ENCODE results near the gene SYT17. TPM values are rescaled to one million over a fixed set of nuclear protein-coding genes. Genes with fewer than 3 reads are reported as not detected.

The SYT17 gene
- total RNA-seq, 2 experiments from 2014 or later, result 0.10 TPM; not detected in 1

DNA sequence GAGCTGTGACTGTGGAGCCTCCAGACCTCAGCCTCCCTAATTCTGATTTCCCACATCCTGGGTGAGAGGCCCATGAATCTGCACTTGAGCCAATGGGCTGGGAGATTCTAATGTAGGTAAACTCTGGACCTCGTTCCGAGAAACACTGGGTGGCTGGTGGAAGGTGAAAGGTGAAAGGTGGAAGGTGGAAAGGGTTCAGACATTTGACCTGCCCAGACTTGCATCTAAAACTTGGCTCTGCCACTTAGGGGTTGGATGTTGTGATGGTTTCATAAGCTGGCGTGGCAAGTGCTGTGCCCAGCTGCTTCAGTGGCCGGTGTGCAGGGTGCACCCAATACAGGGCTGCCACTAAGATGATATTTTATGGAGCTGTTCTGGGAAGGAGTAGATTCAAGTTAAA lies 24.8 kb downstream of the SYT17 start:
- ChIA-PET CTCF (no interaction called here), POLR2A (no interaction called here)
- Mint-ChIP-seq H3K27me3 (peaks cover 6% of the 10 kb centered on the region), H3K9me3 (peaks cover 3% of the 10 kb centered on the region), H3K27ac (no peak overlapping the region), H3K4me1 (ENCODE audit: low read depth) (peaks cover 3% of the 10 kb centered on the region), H3K4me3 (no peak overlapping the region), H3K36me3 (no peaks in the 10 kb centered on the region)
- intact Hi-C loops (cut with micrococcal nuclease), result no loop called here
- no peak for DNase-seq

- POLR2A ChIA-PET, result no interaction called here
- Mint-ChIP-seq H3K27me3 (peaks cover 3% of the 10 kb centered on the region), H3K4me1 (ENCODE audit: low read depth) (no peaks in the 10 kb centered on the region), H3K36me3 (no peaks in the 10 kb centered on the region), H3K9me3 (peaks cover 17% of the 10 kb centered on the region), H3K4me3 (no peak overlapping the region), H3K27ac (no peak overlapping the region)
- CTCF ChIA-PET, result no interaction called here
- no peak for DNase-seq
- intact Hi-C loops (cut with micrococcal nuclease), result no loop called here
Observed at GRCh38 chr16:19196871-19197270, 28.8 kb downstream of the SYT17 start.

DNA sequence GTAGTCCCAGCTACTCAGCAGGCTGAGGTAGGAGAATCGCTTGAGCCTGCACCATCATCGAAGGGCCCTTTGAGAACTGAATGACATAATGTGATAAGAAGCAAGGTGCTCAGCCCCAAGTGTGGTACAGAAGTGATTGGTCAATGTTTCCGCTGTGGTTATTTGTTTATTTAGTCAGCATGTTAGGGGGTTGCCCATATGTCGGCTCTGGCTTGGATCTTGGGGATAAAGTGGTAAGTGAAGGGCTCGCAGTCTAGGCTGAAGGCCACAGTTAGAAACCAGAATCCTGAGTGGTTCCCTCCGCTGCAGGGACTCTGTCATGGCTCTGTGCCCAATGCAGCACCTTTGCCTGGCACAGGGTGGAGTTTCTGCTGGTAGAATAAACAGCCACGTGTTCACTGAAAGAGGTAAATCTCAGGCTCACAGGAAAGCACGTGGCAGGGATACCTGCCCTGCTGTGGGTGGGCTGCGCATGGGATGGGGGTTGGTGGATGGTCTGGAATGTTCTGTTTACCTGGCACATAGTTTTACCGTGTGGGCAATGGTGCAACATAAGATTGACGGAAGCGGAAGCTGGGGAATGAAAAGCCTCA lies 35.4 kb downstream of the SYT17 start:
- no peak overlapping the region for H3K4me3 Mint-ChIP-seq
- H3K9me3 Mint-ChIP-seq, result peaks cover 19% of the 10 kb centered on the region
- H3K4me1 Mint-ChIP-seq (ENCODE audit: low read depth), result no peaks in the 10 kb centered on the region
- no peak overlapping the region for H3K27ac Mint-ChIP-seq
- CTCF ChIA-PET, result no interaction called here
- intact Hi-C loops (cut with micrococcal nuclease), result no loop called here
- DNase-seq, result no peak
- POLR2A ChIA-PET, result no interaction called here
- H3K36me3 Mint-ChIP-seq, result no peaks in the 10 kb centered on the region
- H3K27me3 Mint-ChIP-seq, result no peaks in the 10 kb centered on the region

GRCh38 chr16:19210280-19210924 lies 42.4 kb downstream of the SYT17 start:
- H3K27ac Mint-ChIP-seq, result no peak overlapping the region
- H3K36me3 Mint-ChIP-seq, result no peaks in the 10 kb centered on the region
- H3K9me3 Mint-ChIP-seq, result peaks cover 10% of the 10 kb centered on the region
- peaks cover 1% of the 10 kb centered on the region for H3K27me3 Mint-ChIP-seq
- H3K4me3 Mint-ChIP-seq, result no peak overlapping the region
- no peak for DNase-seq
- POLR2A ChIA-PET, result no interaction called here
- H3K4me1 Mint-ChIP-seq (ENCODE audit: low read depth), result no peaks in the 10 kb centered on the region
- CTCF ChIA-PET, result no interaction called here
- intact Hi-C loops (cut with micrococcal nuclease), result no loop called here

DNA sequence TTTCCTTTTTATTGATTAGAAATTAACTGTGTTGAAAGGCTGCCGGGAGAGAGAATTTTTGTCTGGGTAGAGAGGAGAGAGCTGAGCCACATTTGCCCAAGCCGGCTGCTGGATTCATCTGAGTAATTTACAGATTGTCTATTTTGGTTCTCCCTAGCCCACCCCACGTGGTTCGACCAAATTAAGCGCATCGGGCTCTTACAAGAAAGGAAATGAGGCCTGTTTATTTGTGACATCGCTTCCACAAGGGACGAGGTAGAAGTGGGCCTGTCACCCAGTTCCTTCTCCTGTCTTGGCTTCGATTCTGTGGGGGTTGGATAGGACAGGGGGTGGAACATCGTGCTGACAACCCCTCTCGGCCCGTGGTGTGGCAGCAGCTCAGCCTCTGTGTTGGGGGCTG lies 42.9 kb downstream of the SYT17 start:
- Mint-ChIP-seq H3K36me3 (no peaks in the 10 kb centered on the region), H3K27ac (no peak overlapping the region), H3K9me3 (peaks cover 13% of the 10 kb centered on the region), H3K27me3 (peaks cover 1% of the 10 kb centered on the region), H3K4me3 (no peak overlapping the region), H3K4me1 (ENCODE audit: low read depth) (no peaks in the 10 kb centered on the region)
- ChIA-PET POLR2A (no interaction called here), CTCF (no interaction called here)
- intact Hi-C loops (cut with micrococcal nuclease), result no loop called here
- no peak for DNase-seq

- H3K27me3 Mint-ChIP-seq, result peaks cover 1% of the 10 kb centered on the region
- H3K4me3 Mint-ChIP-seq, result no peak overlapping the region
- H3K36me3 Mint-ChIP-seq, result no peaks in the 10 kb centered on the region
- no peak overlapping the region for H3K27ac Mint-ChIP-seq
- no peaks in the 10 kb centered on the region for H3K4me1 Mint-ChIP-seq (ENCODE audit: low read depth)
- ChIA-PET CTCF (interaction anchor here (1.1 to 1.4 kb wide), 2 partner anchors 10 to 32 kb away, joined by 3 to 6 read pairs; no protein-coding TSS in a partner anchor), POLR2A (no interaction called here)
- no peak for DNase-seq
- H3K9me3 Mint-ChIP-seq, result peaks cover 13% of the 10 kb centered on the region
- intact Hi-C loops (cut with micrococcal nuclease), result no loop called here
Observed at GRCh38 chr16:19212059-19212458, 44.0 kb downstream of the SYT17 start.

DNA sequence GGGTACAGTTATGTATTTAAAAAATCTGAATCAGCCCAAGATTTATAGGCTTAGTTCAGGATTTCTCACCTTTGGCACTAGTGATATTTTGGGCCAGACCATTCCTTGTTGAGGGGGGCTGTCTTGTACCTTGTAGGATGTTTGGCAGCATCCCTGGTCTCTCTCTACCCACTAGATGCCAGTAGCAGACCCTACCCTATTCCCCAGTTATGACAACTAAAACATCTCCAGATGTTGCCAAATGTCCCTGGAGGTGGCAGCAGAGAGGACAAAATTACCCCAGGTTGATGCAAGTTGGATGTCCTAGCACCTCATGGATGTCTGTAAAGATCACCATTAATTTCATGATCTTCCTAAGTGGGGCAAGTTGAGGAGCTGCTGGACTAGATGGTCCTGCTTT lies 45.8 kb downstream of the SYT17 start:
- POLR2A ChIA-PET, result no interaction called here
- peaks cover 1% of the 10 kb centered on the region for H3K27me3 Mint-ChIP-seq

GRCh38 chr16:19215705-19216104 lies 47.7 kb downstream of the SYT17 start:
- H3K27me3 Mint-ChIP-seq, result peaks cover 6% of the 10 kb centered on the region
- H3K36me3 Mint-ChIP-seq, result no peaks in the 10 kb centered on the region
- H3K4me3 Mint-ChIP-seq, result no peak overlapping the region
- ChIA-PET POLR2A (no interaction called here), CTCF (no interaction called here)
- H3K4me1 Mint-ChIP-seq (ENCODE audit: low read depth), result no peaks in the 10 kb centered on the region
- H3K9me3 Mint-ChIP-seq, result peaks cover 14% of the 10 kb centered on the region
- no peak for DNase-seq
- intact Hi-C loops (cut with micrococcal nuclease), result loop anchor here (2.0 kb wide), 1 partner anchor 159 kb away; no protein-coding TSS in a partner anchor
- no peak overlapping the region for H3K27ac Mint-ChIP-seq

More for the DNA sequence above, 45.8 kb downstream of the SYT17 start:
- Mint-ChIP-seq H3K27ac (no peak overlapping the region), H3K36me3 (no peaks in the 10 kb centered on the region), H3K9me3 (peaks cover 14% of the 10 kb centered on the region), H3K4me1 (ENCODE audit: low read depth) (no peaks in the 10 kb centered on the region), H3K4me3 (no peak overlapping the region)
- intact Hi-C loops (cut with micrococcal nuclease), result loop anchor here (2.0 kb wide), 1 partner anchor 161 kb away; no protein-coding TSS in a partner anchor
- peak; percentile 24 for DNase-seq
- CTCF ChIA-PET, result interaction anchor here (0.9 kb wide), 1 partner anchor 289 kb away, joined by 5 read pairs; no protein-coding TSS in a partner anchor

DNA sequence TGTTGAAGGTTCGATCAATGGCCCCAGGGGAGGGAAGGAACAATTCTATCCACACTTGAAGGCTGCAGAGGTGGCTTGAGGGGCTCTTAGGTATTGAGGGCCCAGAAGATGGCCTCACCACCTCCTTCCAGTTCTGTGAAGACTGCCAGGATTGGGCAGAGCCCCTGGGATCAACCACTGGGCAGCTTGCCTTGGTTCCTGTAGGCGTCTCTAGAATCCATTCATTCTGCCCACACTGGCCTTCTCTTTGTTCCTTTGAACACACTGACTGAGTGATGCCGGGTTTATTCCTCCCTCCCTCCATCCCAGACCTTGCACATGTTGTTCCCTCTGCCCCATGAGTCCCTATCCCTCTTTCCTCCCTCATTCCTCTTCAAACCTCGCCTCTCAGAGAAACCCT lies 50.5 kb downstream of the SYT17 start:
- ChIA-PET CTCF (no interaction called here), POLR2A (no interaction called here)
- intact Hi-C loops (cut with micrococcal nuclease), result no loop called here
- Mint-ChIP-seq H3K36me3 (no peaks in the 10 kb centered on the region), H3K27ac (no peak overlapping the region), H3K4me1 (ENCODE audit: low read depth) (no peaks in the 10 kb centered on the region), H3K27me3 (peaks cover 4% of the 10 kb centered on the region), H3K4me3 (no peak overlapping the region), H3K9me3 (peaks cover 5% of the 10 kb centered on the region)
- DNase-seq, result no peak

- no peak for DNase-seq
- intact Hi-C loops (cut with micrococcal nuclease), result no loop called here
- Mint-ChIP-seq H3K9me3 (peaks cover 8% of the 10 kb centered on the region), H3K27me3 (peaks cover 4% of the 10 kb centered on the region), H3K4me3 (no peak overlapping the region), H3K4me1 (ENCODE audit: low read depth) (no peaks in the 10 kb centered on the region), H3K36me3 (no peaks in the 10 kb centered on the region), H3K27ac (no peak overlapping the region)
- POLR2A ChIA-PET, result no interaction called here
- CTCF ChIA-PET, result no interaction called here
Observed at GRCh38 chr16:19219836-19220235, 51.8 kb downstream of the SYT17 start.

DNA sequence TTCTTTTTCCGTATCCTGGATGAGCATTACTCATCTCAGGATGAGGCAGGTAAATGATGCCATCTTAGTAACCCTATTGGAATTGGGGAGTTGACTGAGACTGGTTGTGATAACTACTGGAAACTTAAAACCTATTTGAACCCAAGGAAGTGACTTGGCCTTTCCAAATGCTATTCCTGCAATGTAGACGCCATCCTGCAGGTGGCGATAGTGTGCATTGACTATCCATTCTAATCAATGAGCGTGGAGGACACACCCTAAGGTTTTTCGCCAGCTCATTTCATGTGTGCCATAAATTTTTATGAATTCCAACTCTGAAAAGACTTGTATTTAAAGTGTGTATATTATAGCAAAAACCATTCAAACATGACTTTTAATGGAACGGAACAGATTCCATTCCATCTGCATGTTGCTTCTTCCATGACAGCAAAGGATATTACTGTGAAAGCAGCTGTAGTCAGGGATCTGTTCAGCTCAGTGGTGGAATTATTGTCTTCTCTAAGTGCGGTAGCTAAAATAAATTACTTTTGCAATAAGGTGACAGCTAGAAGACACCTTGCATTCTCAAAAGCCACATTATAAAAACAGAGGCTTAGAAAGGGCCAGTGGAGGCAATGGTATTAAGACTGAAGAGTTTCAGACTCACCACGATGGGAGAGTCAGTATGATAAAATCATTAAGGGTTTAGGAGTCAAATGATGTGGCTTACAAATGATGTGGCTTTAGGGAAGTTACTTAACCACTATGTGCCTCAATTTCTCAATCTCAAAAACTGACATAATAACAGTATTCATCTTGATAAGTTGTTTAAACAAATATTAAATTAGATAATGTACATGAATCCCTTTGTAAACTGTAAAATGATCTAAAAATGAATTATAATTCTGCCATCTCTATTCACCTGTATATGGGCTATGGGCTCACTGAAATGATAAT lies 55.5 kb downstream of the SYT17 start:
- no peaks in the 10 kb centered on the region for H3K4me1 Mint-ChIP-seq (ENCODE audit: low read depth)
- no peak overlapping the region for H3K4me3 Mint-ChIP-seq
- no peak overlapping the region for H3K27ac Mint-ChIP-seq
- DNase-seq, result peak; percentile 66
- POLR2A ChIA-PET, result no interaction called here
- no peaks in the 10 kb centered on the region for H3K36me3 Mint-ChIP-seq
- intact Hi-C loops (cut with micrococcal nuclease), result loop anchor here (1.0 kb wide), 1 partner anchor 152 kb away; no protein-coding TSS in a partner anchor
- H3K9me3 Mint-ChIP-seq, result peaks cover 14% of the 10 kb centered on the region
- peaks cover 5% of the 10 kb centered on the region for H3K27me3 Mint-ChIP-seq
- CTCF ChIA-PET, result interaction anchor here (0.6 to 2.4 kb wide), 12 partner anchors 8 to 287 kb away, joined by 3 to 11 read pairs (median 3); no protein-coding TSS in a partner anchor

- peaks cover 14% of the 10 kb centered on the region for H3K9me3 Mint-ChIP-seq
- DNase-seq, result no peak
- no peak overlapping the region for H3K27ac Mint-ChIP-seq
- ChIA-PET CTCF (interaction anchor here (0.7 to 0.8 kb wide), 2 partner anchors 161 to 269 kb away, joined by 3 read pairs; no protein-coding TSS in a partner anchor), POLR2A (no interaction called here)
- peaks cover 4% of the 10 kb centered on the region for H3K27me3 Mint-ChIP-seq
- no peaks in the 10 kb centered on the region for H3K4me1 Mint-ChIP-seq (ENCODE audit: low read depth)
- H3K36me3 Mint-ChIP-seq, result no peaks in the 10 kb centered on the region
- intact Hi-C loops (cut with micrococcal nuclease), result no loop called here
- no peak overlapping the region for H3K4me3 Mint-ChIP-seq
Observed at GRCh38 chr16:19225651-19226050, 57.6 kb downstream of the SYT17 start.
